HUDEP-2 (cell line): Measurements from ENCODE around the gene IL4.

Source experiments
- DNase-seq, 76 experiments: peaks; one replicate each; lab custom pipeline; 2025; ENCODE audit not compliant: unreplicated experiment in 76 of 76; lab: John Stamatoyannopoulos, UW

The IL4 gene

DNA sequence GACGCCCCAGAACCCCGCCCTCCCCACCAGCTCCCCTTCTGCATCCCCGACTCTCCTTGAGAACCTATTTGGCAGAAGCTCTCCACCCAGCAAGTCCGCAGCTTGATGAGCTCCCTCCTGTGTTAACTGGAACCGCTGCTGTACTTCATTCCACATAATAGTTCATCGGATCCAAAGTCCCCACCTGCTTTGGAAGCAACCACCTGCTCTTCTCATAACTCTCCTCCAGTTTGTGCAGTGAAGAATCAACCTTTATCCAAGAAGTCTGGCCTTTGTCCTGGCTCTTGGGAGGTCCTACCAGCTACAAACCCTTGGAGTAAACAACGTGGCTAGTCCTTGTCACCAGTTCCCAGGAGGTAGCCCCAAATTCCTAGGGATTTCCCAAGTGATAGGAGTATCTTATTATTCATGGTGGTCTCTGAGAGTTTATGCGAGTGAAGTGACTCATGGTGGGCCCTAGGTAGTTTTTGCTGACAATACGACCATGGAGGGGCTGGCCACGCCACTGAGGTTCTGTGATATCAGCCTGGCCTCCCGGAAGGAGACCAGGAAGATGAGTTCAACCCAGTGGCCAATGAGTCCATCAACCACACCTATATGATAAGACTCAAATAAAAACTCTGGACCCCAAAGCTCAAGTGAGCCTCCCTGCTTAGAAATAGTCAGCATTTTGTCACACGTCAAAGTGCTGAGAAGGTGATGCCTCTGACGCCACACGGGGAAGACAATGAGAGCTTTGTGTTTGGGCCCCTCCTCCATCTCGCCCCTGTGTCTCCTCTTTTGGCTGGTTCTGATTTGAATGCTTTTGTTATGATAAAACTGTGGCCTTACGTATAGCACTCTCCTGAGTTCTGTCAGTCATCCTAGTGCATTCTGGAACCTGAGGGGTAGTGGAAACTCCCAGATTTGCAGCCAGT lies 3.6 kb upstream of the IL4 start:
- DNase-seq: no peak

DNA sequence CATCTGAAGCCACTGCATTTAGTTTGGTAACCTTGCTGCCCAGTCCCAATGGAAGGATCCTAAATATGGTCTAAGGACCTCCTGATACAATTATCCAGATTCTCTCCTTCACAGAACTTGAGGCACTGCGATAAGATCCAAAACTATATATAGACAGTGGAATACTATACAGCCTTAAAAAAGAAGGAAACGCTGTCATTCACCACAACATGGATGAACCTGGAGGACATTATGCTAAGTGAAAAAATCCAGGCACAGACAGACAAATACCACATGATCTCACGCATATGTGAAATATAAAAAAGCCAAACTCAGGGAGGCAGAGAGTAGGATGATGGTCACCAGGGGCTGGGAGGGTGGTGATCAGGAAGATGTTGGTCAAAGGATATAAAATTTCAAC lies 2.8 kb upstream of the IL4 start:
- no peak for DNase-seq

DNA sequence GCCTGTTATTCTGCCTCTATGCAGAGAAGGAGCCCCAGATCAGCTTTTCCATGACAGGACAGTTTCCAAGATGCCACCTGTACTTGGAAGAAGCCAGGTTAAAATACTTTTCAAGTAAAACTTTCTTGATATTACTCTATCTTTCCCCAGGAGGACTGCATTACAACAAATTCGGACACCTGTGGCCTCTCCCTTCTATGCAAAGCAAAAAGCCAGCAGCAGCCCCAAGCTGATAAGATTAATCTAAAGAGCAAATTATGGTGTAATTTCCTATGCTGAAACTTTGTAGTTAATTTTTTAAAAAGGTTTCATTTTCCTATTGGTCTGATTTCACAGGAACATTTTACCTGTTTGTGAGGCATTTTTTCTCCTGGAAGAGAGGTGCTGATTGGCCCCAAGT lies 301 bp upstream of the IL4 start:
- peak in 3 of 76 experiments; percentile 19 to 26 (median 20) for DNase-seq

DNA sequence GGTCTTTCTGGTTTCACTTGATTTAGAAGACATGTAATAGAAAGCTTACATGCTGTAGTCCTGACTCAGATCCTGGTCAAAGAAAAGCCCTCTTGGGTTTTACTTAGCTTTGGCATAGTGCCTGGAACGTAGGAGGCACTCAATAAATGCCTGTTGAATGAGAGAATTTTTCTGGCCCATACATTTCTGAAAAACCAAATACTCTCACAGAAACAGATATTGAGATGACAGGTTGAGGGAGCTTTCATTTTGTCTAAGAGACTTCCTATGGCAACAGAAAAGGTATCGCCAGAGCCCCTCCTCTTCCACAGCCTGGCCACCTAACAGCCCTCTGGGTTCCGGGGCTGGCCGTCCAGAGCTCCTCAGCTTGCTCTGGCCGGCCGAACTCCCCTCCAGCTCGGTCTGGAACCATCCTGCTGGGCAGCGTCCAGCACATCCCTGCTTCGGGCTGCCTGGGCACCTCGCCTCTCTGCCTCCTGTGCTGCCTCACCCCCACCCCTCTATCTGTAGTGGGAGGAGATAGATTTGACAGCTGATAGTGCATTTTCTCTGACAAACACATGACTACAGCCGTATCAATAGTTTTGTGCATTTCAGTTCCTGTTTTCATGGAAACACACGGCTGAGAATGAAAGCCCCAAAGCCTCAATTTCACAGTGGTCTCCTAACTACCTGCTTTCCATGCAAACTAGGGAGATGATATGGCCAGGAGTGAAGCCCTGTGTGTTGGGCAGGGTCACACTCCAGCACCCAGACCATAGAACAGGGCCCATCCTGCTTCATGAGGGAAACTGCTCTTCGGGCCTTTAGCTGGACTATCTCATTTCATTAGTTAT lies 1.1 kb downstream of the IL4 start:
- DNase-seq: peak in 43 of 76 experiments; percentile 16 to 61 (median 31)

DNA sequence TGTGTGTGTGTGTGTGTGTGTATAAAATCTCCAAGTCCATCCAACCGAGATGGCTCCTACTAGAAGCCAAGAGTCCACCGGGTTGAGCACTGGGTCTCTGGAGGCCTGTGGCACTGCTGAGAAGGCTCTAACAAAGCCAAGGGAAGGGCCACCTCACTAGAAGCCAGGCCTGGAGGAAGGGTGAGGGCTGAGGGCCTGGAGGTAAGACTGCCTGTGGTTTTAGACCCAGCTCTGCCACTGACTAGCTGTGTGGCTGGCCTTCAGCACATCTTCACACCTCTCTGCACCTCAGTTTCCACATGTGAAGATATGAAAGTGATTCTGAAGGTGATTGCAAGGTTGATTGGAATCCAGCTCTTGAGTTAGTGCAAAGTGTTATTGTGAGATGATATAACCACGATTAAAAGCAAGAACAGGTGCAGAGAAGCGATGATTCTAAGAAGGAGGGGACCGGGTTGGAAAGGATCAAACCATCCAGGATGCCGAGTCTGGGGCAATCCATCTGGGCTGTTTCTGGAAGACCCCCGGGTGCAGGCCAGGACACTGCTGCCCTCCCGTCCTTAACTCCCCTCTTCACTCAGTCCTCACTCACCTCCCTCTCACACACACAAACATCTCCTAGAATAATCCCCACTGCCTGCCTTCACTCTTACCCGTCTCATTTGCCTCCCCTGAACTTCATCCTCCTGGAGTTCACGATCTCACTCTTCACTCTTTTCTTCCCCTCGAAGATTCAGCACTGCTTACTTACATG lies 2.3 kb downstream of the IL4 start:
- DNase-seq: no peak

DNA sequence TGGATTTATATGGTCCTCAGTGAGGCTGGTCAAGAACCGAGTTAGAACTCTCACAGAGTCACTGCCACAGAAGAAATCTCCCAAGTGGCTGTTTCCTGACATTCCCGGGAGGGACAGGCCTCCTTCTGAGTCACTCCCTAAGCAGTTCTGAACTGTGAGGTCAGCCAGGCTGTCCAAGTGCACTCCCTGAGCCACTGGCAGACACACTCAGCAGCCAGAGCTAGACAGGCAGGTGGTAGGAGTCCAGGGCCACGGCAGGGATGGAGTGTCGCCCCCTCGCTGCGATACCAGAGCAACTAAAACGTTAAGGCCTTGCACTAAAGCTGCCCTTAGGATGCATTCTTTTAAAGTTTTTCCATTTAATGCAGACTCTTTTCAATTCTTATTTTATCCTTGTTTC lies 3.4 kb downstream of the IL4 start:
- no peak for DNase-seq

DNA sequence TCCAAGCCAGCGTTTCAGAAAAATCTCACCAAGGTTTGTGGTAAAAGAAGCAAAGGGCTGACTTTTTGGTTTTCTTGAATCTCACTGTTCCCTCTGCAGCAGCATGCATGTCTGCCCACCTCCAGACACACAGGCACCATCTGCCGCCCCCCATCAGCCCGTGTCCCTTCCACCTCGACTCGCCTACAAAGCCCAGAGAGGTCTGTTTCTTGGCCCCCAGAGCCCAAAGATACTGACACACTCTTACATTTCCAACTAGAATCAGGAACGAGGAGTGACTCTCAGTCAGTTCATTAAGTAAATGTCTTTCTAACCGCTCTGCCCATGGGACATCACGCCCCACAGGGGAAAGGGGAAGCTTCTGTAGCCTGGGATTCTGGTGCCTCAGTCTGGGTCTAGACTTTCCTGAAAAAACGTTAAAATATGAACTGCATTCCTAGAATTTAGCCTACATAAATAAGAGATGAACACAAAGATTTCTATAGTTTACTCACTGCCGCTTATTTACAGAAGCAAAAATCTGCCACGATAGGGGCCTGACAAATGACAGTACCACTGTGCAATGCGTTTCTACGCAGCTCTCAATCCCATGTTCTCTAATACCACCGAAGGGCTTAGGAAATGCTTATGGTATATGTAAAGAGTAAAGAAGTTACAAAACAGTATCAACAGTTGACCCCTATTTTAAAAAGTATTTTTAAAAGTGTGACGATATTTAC lies 4.1 kb downstream of the IL4 start:
- no peak for DNase-seq

DNA sequence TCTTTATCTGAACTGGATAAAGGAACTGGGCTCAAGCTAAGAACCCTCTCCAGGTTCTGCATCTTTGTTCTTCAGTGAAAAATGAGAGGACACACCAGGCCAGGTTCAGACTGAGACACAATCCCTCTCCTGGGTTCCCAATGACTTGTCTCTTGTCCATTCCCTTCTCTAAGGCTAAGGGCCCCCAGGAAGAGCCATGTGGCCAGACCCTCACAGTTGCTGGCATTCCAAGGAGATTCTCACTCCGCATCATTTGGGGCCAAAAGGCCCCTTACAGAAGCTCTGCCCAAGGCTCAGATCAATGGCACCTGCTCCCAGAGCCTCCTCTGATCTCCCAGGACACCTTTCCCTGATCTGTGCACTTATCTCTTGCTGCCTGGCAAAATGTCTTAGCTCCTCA lies 4.9 kb downstream of the IL4 start:
- no peak for DNase-seq

DNA sequence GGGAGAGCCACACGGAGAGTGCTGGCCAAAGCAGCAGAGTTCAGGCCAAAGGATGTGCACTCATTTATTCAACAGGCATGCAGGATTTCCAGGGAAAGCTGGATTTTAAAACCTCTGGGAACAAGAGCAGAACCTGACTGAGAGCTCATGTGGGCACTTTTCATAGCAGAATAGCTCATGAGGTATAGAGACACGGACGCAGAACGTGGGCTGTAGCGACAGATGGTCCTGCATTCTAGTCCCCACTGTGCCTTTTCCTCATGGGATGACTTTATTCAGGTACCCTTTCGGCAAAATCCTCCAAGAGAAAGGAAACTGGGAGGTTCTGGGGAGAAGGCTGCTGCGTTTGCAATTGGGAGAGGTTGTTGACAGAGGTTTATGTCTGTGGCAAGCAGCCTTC lies 5.4 kb downstream of the IL4 start:
- no peak for DNase-seq

DNA sequence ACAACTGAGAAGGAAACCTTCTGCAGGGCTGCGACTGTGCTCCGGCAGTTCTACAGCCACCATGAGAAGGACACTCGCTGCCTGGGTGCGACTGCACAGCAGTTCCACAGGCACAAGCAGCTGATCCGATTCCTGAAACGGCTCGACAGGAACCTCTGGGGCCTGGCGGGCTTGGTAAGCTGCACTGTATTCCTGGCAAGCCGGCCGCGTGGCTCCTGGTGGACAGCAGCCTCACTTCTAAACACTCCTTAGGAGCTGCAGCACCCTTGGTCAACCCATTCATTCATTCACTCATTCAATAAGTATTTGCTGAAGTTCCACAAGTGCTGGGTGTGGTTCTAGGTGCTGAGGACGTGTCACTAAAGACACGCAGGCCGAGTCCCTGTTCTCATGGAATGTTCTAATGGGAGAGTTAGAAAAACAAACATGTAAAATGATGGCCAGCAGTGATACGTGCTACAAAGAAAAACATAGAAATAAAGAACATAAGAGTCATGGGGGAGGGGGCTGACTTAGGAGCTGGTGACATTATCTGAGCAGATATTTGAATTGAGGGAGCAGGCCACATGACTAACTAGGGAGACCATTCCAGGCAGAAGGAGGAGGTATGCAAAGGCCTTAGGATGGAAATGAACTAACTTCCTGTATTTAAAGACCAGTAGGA lies 6.1 kb downstream of the IL4 start:
- no peak for DNase-seq

DNA sequence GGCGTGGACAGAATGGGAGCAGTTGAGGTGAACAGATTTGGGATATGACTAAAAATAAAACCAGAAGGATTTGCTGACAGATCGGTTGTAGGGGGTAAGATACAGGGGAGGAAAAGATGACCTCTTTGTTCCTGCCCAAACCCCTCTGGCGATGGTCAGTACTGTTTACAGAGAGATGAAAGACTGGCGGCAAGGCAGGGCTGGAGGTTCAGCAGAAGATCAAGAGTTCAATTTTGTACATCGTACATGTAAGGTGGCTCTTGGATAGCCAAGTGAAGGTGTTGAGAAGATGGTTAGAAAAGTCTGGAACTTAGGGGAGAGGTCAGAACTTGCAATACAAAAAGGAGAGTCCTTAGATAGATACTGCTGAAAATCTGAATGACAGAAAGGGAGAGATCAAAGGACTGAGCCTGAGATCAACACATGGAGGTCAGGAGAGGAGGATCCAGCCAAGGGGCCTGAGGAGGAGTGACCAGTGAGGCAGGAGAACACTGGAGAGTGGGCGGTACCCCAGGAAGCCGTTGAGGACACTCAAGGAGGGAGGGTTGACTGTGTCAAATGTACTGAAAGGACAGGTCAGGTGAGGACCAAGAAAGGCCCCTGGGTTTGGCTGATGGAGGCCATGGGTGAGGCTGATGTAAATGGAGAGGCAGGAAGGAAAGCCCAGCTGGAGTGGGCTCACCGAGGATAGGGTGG lies 7.1 kb downstream of the IL4 start:
- DNase-seq: no peak

DNA sequence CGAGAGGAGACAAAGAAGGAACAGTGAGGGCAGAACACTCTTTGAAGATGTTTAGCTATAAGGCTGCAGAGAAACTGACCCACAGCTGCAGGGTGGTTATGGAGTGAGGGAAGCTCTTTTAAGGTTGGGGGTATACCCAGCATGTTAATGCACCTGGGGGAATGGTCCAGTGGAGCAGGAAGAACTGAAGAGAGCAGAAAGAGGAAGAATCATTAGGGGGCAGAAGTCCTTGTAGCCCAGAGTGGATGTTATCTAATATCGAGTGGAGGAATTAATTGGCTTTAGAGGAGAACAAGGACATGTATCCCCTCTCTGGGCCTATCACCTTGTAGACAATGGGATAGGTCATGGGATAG lies 7.7 kb downstream of the IL4 start:
- DNase-seq: no peak

DNA sequence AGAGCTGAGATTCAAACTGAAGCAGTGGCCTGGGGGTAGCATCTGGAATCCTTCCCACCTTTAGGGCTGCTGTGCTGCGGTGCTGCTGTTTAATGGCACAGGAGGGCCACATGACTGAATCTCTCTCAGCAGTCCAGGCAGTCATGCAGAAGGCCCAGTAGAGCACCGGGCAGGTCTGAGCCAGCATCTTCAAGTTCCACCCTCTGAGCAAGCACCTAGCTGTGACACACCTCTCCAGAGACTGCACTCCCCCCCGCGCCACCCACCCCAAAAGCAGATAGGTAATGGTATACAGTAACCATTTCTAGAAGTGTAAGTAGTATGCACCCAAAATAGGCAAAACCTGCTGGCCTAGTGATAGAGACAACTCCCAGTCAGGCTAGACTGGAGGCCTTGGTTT lies 8.2 kb downstream of the IL4 start:
- DNase-seq: no peak

DNA sequence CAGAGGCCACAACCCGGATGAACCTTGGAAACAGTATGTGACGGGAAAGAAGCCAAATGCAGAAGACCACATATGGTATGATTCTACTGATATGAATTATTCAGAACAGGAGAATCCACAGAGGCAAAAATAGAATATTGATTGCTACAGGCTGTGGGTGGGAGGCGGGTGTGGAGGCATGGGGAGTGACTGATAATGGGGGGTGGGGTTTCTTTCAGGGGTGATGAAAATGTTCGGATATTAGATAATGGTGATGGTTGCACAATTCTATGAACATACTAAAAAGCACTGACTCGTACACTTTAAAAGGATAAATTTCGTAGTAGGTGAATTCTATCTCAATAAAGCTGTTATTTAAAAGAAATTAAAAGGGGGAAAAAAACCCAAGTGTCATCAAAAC lies 10.7 kb downstream of the IL4 start:
- peak in 73 of 76 experiments; percentile 31 to 93 (median 71) for DNase-seq

DNA sequence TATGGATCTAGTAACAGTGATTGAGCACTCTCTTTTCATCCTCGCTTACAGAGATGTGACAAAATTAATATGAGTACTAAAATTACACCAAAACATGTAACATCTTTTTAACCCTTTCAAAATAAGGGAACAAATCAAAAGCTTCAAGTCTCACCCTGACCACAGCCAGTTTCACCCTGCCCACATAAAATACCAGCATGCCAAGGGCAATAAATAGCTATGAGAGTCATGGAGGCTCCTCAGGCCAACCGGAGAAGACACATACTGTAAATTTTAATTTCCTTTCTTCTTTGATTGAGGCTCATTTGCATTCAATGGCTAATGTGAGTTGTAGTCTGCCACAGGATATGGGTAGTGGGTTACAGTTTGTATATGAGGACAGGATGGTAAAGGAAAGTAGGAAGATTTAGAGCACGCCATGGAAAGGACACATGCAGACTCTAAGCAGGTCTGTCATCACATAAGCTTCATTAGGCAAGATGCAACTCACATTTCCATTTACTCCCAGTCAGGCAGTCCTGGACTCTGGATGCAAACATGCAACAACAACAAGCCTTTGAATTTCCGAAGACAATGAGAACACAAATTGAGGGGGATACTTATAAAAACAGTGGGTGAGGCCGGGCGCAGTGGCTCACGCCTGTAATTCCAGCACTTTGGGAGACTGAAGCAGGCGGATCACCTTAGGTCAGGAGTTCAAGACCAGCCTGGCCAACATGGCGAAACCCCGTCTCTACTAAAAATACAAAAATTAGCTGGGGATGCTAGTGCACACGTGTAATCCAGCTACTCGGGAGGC lies 11.3 kb downstream of the IL4 start:
- no peak for DNase-seq

DNA sequence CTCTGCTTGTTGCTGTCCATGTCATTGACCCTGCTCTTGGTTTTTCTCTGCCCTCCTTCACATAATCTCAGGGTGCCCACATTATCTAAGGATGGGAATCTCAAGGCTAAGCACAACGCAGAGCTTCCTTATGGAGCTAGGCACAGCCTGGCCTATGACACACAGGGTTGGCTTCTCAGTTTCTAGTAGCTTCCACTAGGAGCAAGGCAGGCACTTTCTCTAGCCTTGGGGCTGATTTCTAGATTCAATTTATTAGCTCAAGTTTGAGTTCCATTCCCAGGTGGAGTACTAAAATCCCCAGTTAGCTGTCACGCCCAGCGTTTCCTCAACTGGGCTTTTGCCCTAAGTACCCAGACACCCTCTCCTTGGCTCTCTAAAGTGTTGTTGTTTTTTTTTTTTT lies 12.4 kb downstream of the IL4 start:
- DNase-seq: no peak

DNA sequence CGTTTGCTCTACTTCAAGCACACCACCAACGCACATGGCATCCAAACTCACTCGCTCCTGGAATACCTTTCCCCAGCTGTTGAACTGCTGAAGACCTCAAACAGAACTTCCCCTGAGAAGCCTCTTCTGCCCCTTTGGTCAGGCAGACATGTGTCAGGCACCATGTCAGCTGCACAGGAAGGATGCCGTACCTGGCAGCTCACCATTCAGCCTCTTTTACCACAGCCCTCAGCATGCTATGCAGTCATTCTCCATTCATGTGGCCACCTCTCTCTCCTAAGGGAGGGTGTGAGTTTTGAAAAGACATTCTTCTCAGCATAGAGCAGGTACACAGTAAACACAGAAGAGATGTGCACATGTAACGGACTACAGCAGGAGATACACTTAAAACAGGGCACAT lies 14.2 kb downstream of the IL4 start:
- no peak for DNase-seq

DNA sequence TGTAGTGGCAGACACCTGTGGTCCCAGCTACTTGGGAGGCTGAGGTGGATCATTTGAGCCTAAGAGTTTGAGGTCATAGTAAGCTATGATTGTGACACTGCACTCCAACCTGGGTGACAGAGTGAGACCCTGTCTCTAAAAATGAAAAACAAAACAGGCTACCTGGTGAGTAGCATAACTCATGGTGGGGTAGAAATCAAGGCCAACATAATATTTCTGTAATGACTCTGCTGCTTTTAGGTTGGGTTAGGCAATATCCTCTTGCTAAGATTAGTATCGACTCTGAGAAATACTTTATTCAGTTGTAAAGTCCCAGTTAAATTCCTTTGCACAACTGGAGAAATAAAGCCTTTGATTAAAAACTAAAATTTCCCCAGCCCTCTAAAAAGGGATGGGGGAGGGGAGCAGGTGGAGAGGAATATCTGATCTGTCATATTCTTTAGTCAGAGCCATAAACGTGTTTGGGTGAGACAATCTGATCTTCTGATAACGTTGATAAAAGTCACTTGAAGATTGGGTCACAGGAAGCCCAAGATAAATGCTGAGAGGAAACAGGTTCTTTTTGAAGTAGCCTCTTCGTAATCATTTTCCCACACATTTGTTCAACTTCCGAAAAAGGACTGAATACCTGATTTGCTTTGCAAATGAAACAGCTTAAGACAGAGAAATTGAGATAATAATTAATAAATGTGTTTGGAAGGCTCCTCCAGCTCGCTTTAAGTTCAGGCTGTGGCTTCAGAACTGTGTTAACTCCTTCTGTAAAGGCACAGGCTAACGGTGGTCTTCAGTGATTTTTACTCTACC lies 14.9 kb downstream of the IL4 start:
- peak in 1 of 76 experiments; percentile 18 for DNase-seq
